ENCODE measurements around the gene ZRSR2. TPM values are rescaled to one million over a fixed set of nuclear protein-coding genes. Genes with fewer than 3 reads are reported as not detected.

The ZRSR2 gene
- total RNA-seq, 1 experiment from 2014 or later, result 4.6 TPM

DNA sequence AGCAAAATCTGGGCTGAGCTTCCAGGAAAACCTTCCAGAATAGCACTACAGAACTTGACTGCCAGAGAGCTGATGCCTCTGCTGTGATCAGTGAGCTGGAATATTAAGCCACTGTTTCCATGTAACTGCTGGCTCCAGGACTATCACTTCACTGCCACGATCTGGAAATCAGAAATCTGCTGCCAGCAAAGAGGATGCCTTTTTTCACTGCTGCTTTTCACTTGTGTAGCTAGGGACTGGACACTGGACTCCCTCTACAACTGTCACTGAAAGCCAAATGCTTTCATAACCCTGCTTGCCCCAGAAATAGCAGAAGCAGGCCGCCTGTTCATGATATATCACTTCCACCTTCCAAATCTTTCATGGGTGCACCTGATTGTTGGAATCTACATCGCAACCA is 73.7 kb downstream of the ZRSR2 start (continued):
- TF ChIP-seq ZBTB33 (IDR thresholded peaks at IDR 0.05; ENCODE audit: extremely low read depth, insufficient replicate concordance, low read length), result no peak

DNA sequence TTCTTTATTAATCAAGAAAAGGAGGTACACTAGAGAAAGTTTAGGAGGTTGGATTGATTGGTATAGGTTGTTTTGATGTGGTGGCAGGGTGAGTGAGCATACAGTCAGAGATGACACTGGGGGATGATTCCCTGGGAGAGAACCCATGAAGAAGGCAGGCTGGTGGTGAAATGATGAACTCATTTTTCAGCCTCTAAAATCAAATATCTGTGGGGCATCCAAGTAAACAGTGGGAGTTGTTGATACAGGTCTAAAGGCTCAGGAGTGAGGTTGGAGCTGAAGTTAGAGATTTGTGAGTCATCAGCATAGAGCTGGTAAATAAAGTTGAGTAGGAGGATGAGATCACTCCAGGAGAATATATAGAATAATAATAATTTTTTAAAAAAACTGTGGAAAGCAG is 74.3 kb downstream of the ZRSR2 start:
- TF ChIP-seq ZBTB33 (IDR thresholded peaks at IDR 0.05; ENCODE audit: extremely low read depth, insufficient replicate concordance, low read length) (no peak), EZH2phosphoT487 (IDR thresholded peaks at IDR 0.05; ENCODE audit: borderline replicate concordance) (no peak), YY1 (IDR thresholded peaks at IDR 0.05; ENCODE audit: extremely low read depth, insufficient replicate concordance, low read depth, low read length) (no peak), POLR2AphosphoS5 (IDR thresholded peaks at IDR 0.05; ENCODE audit: low read depth, low read length) (no peak), CEBPB (IDR thresholded peaks at IDR 0.05; ENCODE audit: low read depth) (no peak), EZH2 (IDR thresholded peaks at IDR 0.05) (no peak)
- ChIA-PET POLR2A (no interaction called here), CTCF (no interaction called here), RAD21 (ENCODE audit: low non-redundant PET in 1 of 2, low total read pairs in 2 of 2, uncharacterized antibody in 2 of 2, unreplicated experiment in 2 of 2) (no interaction called here)
- Histone ChIP-seq H3K4me2 (ENCODE audit: low read length) (no peak overlapping the region), H3K79me2 (ENCODE audit: insufficient read depth, low read length) (no peaks in the 10 kb centered on the region), H3K9ac (ENCODE audit: low read length) (no peak overlapping the region), H3K36me3 (ENCODE audit: control insufficient read depth in 1 of 2, insufficient read depth in 2 of 2, low read length in 2 of 2) (no peaks in the 10 kb centered on the region), H4K20me1 (ENCODE audit: insufficient read depth) (no peaks in the 10 kb centered on the region), H2AFZ (ENCODE audit: low read depth, low read length, poor library complexity, severe bottlenecking) (no peak overlapping the region), H3K27ac (ENCODE audit: low read depth, low read length) (no peak overlapping the region), H3K27me3 (ENCODE audit: insufficient read depth, low read length) (no peaks in the 10 kb centered on the region), H3K4me1 (ENCODE audit: control insufficient read depth in 1 of 2, insufficient read depth in 2 of 2, low read length in 2 of 2) (no peaks in the 10 kb centered on the region), H3K9me2 (ENCODE audit: insufficient read depth) (no peaks in the 10 kb centered on the region), H3K4me3 (replicated peaks in 1 of 2; ENCODE audit: low read depth in 1 of 2, low read length in 2 of 2) (no peak overlapping the region), H3K9me3 (ENCODE audit: control insufficient read depth in 1 of 2, insufficient read depth in 1 of 2, low read depth in 1 of 2, low read length in 2 of 2) (no peaks in the 10 kb centered on the region)
- BruUV-seq (replicated peaks), result no TSS peak
- DNase-seq (ENCODE audit: low read depth, low spot score) (no peak), ATAC-seq (no peak)
- intact Hi-C loops (cut with micrococcal nuclease), result no loop called here

Data from HCT116 (cell line).